Brain microvascular endothelial cell (primary cell): ENCODE data around the gene CA10.

ENCODE experiments used
- DNase-seq: peaks from one replicate; pipeline ENCODE4 v3.0.0-alpha.2; 2020
- H3K27ac ChIP-seq: fragments of 250-450 bp; sonication (Bioruptor Pico); 2 replicates; pipeline ENCODE4 v1.5.1; 2020; ENCODE audit warnings: mild to moderate bottlenecking, moderate library complexity
- H3K27me3 ChIP-seq: fragments of 250-450 bp; sonication (Bioruptor Pico); replicated peaks from 2 replicates; pipeline ENCODE4 v1.5.1; 2020; ENCODE audit warnings: mild to moderate bottlenecking
- H3K36me3 ChIP-seq: fragments of 250-450 bp; sonication (Bioruptor Pico); replicated peaks from 2 replicates; pipeline ENCODE4 v1.5.1; 2020; ENCODE audit warnings: mild to moderate bottlenecking
- H3K4me3 ChIP-seq: 2 replicates; pipeline ENCODE4 v1.5.1; 2011; ENCODE audit warnings: low read depth, mild to moderate bottlenecking, control low read depth, low read length, moderate library complexity
- CTCF ChIP-seq: IDR thresholded peaks from 2 replicates; pipeline ENCODE4 v1.5.1; 2011; ENCODE audit warnings: low read depth, mild to moderate bottlenecking, moderate library complexity, low read length, control low read depth, inconsistent platforms; ENCODE audit errors: missing control alignments
- in situ Hi-C: cut with HindIII; loops from 2 replicates; pipeline ENCODE4 v1.10.0; 2017; ENCODE audit warnings: low sequenced_read_pairs, low pct_ligation_motif_present

Gene CA10

GRCh38 chr17:51685287-51685909 is 473.1 kb downstream of the CA10 start:
- Histone ChIP-seq H3K36me3 (no peaks in the 10 kb centered on the region), H3K4me3 (no peak overlapping the region), H3K27me3 (no peaks in the 10 kb centered on the region), H3K27ac (no peak overlapping the region)
- in situ Hi-C loops, result no loop called here
- DNase-seq, result no peak
- TF ChIP-seq CTCF, result no peak

DNA sequence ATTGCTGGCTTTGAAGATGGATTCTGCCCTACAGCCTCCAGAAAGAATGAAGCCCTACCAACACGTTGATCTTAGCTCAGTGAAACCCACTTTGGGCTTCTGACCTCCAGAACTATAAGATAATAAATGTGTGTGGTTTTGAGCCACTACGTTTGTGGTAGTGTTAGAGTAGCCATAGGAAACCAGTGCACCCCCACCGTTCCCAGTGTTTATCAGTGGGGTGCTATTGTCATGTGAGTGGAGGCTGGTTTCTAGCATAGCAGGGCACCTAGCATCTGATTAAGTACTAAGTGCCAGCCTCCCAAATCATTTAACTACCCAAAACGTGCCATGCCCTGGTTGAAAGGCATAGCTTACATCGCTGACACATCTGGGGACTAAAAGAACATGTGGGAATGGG is 474.3 kb downstream of the CA10 start:
- H3K36me3 ChIP-seq, result no peaks in the 10 kb centered on the region
- H3K4me3 ChIP-seq, result no peak overlapping the region
- no peaks in the 10 kb centered on the region for H3K27me3 ChIP-seq
- no peak overlapping the region for H3K27ac ChIP-seq
- TF ChIP-seq CTCF, result no peak
- DNase-seq, result no peak
- in situ Hi-C loops, result no loop called here

DNA sequence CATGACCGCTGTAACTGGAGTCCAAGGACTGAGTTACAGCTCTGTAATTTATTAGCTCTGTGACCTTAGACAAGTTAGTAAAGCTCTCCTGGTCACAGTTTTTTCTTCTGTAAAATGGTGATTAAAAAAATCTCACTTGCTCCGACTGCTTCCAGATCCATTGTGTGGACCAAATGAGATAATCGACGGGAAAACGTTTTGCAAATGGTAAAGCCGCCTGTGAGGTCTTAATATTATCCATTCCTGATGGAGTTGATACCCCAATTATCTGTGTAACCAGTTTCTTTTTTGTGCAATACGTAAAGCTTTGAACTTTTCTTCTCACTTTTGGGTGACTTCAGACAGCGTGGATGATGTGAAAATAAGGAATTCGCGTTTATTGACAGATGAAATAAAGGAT is 475.2 kb downstream of the CA10 start:
- no peak overlapping the region for H3K27ac ChIP-seq
- H3K36me3 ChIP-seq, result no peaks in the 10 kb centered on the region
- no peak for DNase-seq
- TF ChIP-seq CTCF, result no peak
- no peak overlapping the region for H3K4me3 ChIP-seq
- H3K27me3 ChIP-seq, result no peaks in the 10 kb centered on the region
- in situ Hi-C loops, result no loop called here

GRCh38 chr17:51682115-51682514 is 476.4 kb downstream of the CA10 start:
- no peaks in the 10 kb centered on the region for H3K36me3 ChIP-seq
- no peak for DNase-seq
- no peak overlapping the region for H3K27ac ChIP-seq
- in situ Hi-C loops, result no loop called here
- TF ChIP-seq CTCF, result no peak
- no peak overlapping the region for H3K4me3 ChIP-seq
- H3K27me3 ChIP-seq, result no peaks in the 10 kb centered on the region

DNA sequence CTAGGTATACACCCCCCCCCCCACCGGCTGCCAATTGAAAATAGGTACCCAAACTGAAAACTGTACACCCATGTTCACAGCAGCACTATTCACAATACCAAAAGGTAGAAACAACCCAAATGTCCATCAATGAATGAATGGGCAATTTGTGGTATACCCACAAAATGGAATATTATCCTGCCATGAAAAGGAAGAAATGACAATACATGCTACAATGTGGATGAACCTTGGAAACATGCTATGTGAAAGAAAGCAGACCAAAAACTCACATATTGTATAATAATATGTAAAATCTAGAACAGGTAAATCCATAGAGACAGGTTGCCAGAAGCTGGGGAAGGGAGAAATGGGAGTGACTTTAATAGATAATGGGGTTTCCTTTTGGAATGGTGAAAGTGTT is 480.6 kb downstream of the CA10 start:
- Histone ChIP-seq H3K27me3 (no peaks in the 10 kb centered on the region), H3K27ac (no peak overlapping the region), H3K4me3 (no peak overlapping the region), H3K36me3 (no peaks in the 10 kb centered on the region)
- in situ Hi-C loops, result no loop called here
- no peak for TF ChIP-seq CTCF
- no peak for DNase-seq

- Histone ChIP-seq H3K27ac (no peak overlapping the region), H3K36me3 (no peaks in the 10 kb centered on the region), H3K27me3 (no peaks in the 10 kb centered on the region), H3K4me3 (no peak overlapping the region)
- in situ Hi-C loops, result no loop called here
- no peak for TF ChIP-seq CTCF
- DNase-seq, result no peak
These were observed 481.6 kb downstream of the CA10 start for GRCh38 chr17:51676691-51677487.
